CD4-positive, alpha-beta T cell treated with Interleukin-17A for 1 hour (primary cell): ENCODE measurements around the gene HLA-DPA1.
"Not testable (repeated sequence)": the region's sequence is repeated elsewhere in the genome, so short reads cannot be mapped to it uniquely, and the experiment has no call there.

Experiments used
- DNase-seq: peaks from one replicate; pipeline ENCODE4 v3.0.0-alpha.2; 2020

The HLA-DPA1 gene

DNA sequence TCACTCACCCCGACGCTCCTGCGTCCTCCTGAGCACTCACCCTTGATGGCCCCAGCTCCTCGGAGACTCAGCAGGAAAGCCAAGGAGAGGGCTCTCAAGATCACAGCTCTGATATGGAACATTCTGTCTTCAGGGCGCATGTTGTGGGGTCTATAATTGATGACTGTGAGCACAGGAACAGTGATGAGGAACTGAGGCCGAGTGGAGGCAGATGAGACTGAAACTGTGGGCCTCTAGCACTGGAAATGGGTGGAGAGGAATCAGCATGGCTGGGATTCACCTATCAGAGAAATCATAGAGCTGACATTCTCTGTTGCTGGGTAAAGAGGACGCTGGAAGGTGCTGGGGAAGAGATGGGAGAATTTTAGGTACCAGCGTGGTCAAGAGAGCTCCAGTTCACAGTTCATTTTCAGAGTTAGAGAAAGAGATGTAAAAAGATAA lies at the start of gene HLA-DPA1:
Gene HLA-DPA1 (minus strand): TSS at position 219 of the 441 bp plus-strand sequence.
- DNase-seq = peak; percentile 81

DNA sequence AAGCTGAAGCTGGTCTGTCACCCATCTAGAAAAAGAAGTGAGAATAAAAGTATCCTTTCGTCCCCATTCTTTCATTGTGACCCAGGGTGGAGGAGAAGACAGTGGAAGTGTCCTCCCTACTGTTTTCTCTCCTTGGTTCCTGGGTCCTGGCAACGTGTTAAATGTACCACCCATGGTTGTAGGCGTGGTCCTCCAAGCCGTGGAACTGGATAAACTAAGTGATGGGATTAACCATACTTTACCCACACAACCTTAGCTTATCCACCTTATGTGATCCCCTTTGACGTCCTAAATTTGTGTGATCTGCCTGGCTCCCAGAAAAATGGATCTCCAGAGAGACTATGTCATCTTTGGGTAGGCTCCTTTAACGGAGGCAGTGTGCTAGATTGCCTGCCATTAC lies 49.7 kb upstream of the HLA-DPA1 start:
- DNase-seq = no peak

GRCh38 chr6:33120001-33120400 lies 46.6 kb upstream of the HLA-DPA1 start:
- no peak for DNase-seq

DNA sequence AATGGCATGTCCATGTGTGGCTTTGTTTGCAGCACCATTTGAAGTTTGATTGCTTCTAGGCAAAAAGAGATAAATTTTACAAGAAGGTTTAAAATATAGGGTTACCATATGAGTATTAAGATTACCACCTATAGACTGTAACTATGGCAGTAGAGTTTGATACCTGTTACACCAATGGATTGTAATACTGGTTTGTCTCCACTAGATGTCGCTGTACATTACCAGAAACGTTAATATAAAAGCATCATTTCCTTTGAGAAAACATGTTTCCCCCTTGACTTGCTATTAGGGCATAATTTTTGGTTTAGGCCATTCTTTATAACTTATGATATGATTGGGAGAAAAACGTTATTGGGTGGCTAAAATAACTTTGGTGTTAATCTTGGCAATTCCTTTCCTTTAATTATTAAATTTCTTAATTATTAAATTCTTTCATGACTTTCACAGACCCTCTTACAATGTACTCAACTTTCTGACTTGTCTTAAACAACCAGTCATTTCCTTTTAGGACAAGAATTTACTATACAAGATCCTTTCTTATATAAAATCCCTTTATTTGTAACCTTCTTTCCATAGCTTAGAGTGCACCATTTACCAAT lies 45.2 kb upstream of the HLA-DPA1 start:
- peak; percentile 84 for DNase-seq

GRCh38 chr6:33117811-33118277 lies 44.4 kb upstream of the HLA-DPA1 start:
- no peak for DNase-seq

- no peak for DNase-seq
Measured at GRCh38 chr6:33116841-33117711, 43.6 kb upstream of the HLA-DPA1 start.

- DNase-seq = no peak
Measured at GRCh38 chr6:33116417-33116816, 43.0 kb upstream of the HLA-DPA1 start.

DNA sequence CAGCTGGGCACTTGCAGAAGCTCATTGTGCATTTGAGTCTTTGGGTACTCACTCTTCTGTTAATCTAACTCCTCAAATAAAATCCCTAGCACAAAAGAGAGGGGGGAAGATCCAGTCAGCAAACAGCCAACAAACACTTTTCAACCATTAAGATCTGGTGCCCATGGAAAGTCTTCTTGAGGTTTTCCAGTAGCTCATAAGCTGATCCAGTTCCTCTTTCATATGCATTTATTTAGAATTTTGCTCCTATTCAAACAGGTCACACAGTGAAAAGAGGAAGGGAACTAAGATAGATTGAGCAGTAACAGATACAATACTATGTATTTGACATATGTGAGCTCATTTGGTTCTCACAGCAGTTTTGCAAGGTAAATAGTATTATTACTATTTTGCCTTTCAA lies 41.0 kb upstream of the HLA-DPA1 start:
- no peak for DNase-seq

DNA sequence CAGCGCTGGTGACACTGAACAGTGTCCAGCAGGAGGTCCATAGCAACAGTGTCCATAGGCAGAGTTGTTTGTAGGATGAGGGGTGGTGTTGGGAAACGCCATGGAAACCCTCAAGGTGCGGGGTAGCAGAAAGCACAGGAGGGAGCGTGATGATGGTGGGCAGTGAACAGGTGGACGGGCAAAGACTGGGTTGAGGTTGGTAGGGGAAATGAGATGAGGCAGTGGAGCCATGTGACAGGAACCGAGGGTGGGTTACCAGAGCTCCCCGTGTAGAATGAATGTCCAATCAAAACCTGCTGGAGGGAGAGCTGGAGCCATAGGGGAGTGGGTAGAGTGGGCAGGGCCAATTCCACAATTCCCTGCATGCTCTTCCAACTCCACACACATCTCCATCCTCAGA lies 40.3 kb upstream of the HLA-DPA1 start:
- no peak for DNase-seq

- peak; percentile 74 for DNase-seq
Measured at GRCh38 chr6:33112148-33112547, 38.7 kb upstream of the HLA-DPA1 start.

DNA sequence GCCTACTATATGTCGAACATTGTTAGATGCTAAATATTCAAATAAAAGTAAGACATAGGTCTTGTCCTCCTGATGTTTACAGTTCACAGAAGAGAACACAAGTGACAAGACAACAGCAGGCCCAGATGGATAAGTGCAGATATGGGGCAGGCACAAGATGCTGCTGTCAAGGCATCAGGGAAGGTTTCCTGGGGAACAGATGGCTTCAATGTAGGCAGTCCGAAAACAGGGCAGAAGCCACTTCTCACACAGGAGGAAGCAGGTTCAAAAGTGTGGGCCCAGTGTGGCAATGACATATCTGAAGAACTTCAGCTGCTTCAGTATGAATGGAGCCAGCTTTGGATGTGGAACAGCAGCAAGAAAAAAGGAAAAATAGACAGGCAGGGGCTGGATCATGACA lies 34.9 kb upstream of the HLA-DPA1 start:
- no peak for DNase-seq

DNA sequence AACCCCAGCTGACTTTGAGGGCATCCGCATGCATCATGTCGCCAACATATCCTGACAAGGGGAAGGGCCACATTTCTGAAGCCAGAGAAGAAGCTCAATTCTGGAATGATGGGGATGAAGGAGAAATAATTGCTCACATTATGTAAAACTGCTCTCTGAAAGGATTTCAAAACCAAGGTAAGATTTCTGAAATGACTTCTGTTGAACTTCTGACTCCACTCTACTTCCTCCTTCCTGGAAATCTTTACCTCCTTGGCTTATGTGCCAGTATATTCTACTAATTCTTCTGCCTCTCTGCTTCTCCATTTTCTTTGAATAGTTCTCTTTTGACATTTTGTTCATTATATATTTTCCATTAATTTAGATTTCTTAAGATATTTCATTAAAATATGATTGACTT lies 34.2 kb upstream of the HLA-DPA1 start:
- DNase-seq = no peak

DNA sequence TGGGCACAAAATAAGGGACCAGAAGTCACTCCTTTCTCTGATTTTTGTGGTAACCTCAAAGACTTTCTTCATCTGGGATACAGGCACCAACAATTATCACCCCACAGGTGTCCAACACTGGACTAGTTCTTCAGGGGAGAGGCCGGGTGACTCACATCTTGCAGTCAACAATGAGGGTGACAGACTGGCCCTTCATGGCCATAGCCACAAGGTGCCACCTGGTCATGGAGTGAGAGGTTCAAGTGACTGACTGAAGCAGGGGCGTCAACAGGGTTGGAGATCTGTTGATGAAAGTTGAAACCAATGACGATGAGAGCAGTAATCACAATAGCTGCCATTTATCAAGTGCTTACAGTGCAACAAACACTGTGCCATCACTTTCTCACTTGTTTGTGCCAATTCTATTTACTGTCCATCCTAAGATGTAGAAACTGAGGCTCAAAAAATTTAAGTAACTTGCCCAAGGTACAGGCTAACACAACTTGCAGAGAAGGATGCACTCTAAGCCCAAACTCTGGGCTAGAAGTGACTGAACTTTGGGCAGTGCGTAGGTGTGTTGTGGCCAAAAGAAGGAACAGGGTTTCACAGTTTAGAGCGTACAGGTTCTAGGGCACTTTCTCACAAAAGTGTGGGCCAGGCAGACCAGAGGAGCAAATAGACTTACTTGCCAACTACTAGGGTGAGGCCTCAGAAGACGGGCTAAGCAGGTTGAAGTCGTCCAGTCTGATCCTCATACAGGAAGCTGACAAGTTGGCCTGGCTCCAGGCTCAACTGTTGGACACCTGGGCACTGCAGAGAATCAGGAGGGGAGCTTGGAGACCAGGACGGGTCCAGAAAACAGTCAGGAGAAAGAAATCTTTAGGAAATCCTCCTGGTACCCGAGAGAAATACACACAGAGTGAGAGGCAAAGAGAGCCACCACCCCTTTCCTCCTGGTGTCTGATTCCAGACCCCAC lies 32.7 kb upstream of the HLA-DPA1 start:
- no peak for DNase-seq

GRCh38 chr6:33105386-33105785 lies 31.9 kb upstream of the HLA-DPA1 start:
- no peak for DNase-seq

DNA sequence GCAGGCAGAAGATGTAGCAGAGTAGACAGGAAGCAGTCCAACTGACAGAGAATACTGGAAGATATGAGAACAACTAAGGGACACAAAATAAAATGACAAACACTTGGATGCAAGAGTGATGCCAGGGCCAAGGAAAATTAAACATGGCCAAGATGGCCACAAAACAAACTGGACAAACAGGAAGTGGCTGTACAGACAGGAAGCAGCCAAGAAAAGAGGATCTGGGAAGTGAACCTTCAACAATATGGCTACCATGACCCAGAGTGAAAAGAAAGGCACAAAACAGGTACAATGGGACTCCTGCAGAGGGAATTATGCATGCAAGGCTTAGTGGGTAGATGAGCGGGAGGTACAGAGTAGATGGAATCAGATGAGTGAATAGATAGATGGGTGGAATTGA lies 31.4 kb upstream of the HLA-DPA1 start:
- no peak for DNase-seq

- DNase-seq = no peak
Measured at GRCh38 chr6:33103776-33104175, 30.3 kb upstream of the HLA-DPA1 start.

GRCh38 chr6:33101121-33101737 lies 27.8 kb upstream of the HLA-DPA1 start:
- DNase-seq = not testable (repeated sequence)

DNA sequence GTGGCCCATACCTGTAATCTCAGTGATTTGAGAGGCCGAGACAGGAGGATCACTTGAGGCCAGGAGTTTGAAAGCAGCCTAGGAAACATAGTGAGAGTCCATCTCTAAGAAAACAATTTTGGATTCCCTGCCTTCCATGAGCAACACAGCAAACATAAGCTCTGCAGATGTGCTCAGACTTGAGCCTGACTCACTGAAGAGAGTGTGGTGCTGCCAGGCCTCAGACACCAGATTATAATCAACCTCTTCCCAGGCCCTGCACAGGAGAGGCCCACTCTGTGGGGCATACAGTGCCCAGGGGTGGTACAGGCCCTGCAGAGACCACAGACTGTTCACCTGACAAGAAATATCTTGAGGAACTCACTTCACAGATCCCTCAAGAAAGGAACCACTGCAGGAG lies 22.2 kb upstream of the HLA-DPA1 start:
- DNase-seq = no peak

DNA sequence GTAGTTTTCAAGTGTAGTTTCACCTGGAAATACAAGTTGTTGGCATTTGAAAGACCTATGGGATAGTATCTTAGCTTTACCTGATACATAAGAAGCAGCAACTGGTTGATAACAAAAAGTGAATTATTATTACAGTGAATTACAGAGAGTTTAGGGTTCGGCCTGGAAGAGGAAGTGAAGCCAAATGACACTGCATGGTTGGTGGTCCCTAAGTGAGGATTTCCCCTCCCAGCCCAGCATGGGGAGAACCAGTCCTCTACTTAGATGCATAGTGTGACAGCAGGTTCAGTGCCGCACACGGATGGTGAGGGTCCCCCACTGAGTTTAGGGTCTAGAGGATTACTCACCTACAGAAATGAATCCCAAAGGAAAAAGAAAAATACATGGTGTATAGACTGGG lies 20.4 kb upstream of the HLA-DPA1 start:
- DNase-seq = no peak

GRCh38 chr6:33092385-33092784 lies 18.9 kb upstream of the HLA-DPA1 start:
- DNase-seq = no peak

DNA sequence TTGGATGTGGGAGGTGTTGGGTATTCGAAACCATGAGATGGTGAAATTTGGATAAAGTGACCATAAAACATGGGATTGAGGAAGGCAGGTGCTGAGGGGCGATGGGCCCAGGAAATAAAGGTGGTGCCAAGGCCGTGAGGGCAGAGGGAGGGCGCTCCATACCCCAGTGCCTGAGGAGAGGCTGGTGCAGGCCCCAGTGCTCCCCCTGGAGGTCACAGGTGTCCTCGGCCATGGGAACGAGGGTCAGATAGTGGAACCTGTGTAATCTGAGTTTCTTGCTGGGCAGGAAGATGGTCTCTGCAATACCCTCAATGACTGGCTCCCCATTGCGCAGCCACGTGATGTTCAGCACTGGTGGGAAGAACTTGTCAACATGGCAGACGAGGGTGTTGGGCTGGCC lies 18.5 kb upstream of the HLA-DPA1 start:
- peak; percentile 58 for DNase-seq

GRCh38 chr6:33088931-33089620 lies 15.6 kb upstream of the HLA-DPA1 start:
- no peak for DNase-seq
